HG02642 (cell line): ENCODE measurements around the gene RNF151.
A peak's percentile ranks its signal among the peaks of the same experiment; 100 is the strongest.
"Not testable (repeated sequence)": the region's sequence is repeated elsewhere in the genome, so short reads cannot be mapped to it uniquely, and the experiment has no call there.

Source experiments
- ATAC-seq: cut with Tn5 transposase; IDR thresholded peaks from one replicate; pipeline ENCODE4 v1.9.1; 2021; ENCODE audit warnings: mild to moderate bottlenecking; ENCODE audit not compliant: unreplicated experiment, poor library complexity

RNF151 gene

GRCh38 chr16:1966460-1966859 is at the start of gene RNF151:
Gene RNF151, plus strand, starts transcription at chr16:1966856. Its CDS starts 26 bp downstream, at chr16:1966882.
- ATAC-seq, result no peak

GRCh38 chr16:1917056-1917664 is 49.5 kb upstream of the RNF151 start:
- no peak for ATAC-seq

GRCh38 chr16:1917665-1918350 is 48.8 kb upstream of the RNF151 start:
- ATAC-seq, result no peak

DNA sequence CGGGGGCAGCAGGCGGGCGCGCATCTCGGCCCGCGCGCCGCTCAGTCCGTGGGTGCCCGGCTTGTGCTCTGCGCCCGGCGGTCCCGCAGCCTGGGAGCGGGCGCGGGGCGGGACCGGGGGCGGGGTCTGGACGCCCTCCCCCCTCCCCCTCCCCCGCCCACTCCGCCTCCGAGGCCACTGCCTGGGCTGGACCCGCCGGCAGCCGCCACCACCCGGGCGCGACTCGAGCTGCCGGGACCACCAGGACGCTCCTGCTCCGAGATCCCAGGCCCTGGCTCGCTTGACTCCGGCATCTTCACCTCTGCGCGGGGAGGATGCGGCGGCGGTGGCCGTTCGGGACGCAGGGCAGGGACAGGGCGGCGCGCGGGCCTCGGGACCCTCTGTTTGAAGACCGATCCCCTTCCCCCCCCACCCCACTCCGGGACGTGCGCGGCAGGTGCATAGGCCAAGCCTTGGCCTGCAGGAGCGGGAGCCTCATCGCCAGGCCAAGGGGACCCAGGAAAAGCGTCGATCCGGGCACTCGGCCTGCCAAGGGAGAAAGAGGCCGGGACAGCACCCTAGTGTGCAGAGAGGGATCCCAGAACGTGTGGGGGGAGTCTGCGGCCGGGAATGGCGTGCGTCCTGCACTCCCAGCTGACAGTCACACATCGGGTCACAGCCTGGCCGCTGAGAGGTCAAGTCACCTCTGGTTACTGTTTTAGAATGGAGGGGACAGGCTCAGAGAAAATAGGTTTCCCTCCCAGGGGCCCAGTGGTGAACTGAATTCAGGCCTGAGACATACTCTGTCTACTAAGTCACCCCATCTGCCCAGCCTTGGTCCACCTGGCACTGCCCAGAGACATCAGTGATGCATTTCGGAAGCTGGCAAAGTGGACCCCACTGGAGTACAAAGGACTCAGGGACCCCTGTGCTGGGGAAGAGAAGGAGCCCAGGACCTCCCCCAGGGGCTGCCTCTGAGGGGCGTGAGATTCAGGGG is 48.0 kb upstream of the RNF151 start, which contains the start of gene HS3ST6:
TSS of gene HS3ST6 (minus strand) at position 65 of the 976 bp plus-strand sequence. CDS start 92 bp downstream, outside the sequence.
- no peak for ATAC-seq

- ATAC-seq, result no peak
These were observed 47.2 kb upstream of the RNF151 start for GRCh38 chr16:1919327-1919998.

DNA sequence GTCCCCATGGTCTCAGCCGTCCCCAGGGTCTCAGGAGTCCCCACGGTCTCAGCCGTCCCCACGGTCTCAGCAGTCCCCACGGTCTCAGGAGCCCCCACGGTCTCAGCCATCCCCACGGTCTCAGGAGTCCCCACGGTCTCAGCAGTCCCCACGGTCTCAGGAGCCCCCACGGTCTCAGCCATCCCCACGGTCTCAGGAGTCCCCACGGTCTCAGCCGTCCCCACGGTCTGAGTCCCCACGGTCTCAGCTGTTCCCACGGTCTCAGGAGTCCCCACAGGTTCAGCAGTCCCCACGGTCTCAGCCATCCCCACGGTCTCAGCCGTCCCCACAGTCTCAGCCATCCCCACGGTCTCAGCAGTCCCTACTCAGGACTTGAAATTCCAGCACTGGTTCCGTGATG is 46.5 kb upstream of the RNF151 start:
- ATAC-seq, result not testable (repeated sequence)

DNA sequence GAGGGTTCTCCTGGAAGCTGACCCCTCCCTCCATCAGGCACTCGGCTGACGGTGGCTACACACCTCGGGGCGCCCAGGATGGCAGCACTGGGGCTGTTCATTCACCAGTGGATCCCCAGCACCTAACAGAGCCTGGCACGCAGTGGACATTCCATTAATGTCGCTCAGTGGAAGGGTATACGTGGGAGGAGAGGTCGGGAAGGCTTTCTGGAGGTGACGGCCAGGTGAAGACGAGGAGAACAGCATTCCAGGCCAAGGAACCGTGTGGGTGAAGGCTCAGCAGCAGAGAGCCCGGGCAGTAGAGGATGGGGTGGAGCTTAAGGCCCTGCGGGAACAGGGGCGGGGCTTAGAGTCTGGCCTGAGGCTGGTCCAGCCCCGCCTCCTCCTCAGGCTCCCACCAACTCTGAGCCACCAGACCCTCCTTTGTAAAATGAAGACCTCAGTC is 45.9 kb upstream of the RNF151 start:
- no peak for ATAC-seq

DNA sequence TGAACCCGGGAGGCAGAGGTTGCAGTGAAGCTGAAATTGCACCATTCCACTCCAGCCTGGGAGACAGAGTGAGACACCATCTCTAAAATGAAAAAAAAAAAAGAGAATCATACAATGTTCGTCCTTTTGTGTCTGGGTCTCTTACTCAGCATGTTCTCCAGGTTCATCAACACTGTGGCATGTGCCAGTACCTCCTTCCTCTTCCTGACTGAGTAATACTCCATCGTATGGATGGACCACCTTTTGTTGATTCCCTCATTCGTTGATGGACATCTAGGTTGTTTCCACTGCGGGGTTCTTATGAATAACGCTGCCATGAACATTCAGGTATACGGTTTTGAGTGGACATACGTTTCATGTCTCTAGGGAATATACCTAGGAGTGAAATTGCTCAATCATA is 44.3 kb upstream of the RNF151 start:
- ATAC-seq, result no peak

DNA sequence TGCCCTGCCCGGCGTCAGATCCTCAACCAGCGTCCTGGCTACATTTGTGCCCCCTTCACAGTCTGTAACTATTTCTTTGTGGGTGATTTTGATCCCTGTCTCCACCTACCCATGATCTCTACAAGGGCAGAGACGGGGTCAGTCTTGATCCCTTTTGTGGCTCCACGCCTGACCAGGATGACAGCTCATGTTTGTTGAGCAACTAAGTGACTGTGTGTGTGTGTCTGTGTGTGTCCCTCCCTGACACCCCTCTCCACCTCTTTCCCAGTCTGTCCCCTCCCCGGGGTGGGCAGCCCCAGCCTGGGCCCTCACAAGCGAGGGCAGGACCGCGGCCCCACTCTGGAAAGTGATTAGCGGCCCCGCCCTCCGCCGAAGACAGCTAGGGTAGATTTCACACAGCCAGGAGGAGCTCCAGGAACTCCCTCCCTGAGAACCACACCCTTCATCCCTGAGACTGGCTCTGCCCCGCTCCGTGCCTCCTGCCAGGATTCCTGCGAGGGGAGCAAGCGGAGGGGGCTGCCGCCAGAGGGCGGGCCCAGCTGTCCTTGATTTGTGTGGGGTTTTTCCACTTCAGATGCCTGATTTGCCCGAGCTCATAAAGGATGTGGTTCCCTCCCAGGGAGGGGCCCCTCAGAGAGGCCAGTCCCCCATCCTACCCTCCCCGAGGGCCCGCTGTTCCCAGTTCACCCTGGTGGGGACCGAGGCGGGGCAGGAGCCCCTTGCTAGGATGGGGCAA is 43.2 kb upstream of the RNF151 start:
- ATAC-seq, result no peak

DNA sequence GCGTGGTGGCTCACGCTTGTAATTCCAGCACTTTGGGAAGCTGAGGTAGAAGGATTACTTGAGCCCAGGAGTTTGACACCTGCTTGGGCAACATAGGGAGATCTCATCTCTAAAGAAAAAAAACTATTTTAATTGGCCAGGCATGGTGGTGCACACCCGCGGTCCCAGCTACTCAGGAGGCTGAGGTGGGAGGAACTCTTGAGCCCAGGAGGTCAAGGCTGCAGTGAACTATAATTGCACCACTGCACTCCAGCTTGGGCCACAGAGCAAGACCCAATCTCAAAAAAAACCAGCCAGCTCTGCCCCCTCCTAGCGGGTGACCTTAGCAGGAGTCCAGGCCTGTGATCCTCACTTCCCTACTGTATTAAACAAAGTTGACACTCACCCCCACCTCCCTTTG is 42.6 kb upstream of the RNF151 start:
- no peak for ATAC-seq

GRCh38 chr16:1926271-1926670 is 40.4 kb upstream of the RNF151 start:
- ATAC-seq, result no peak

- peak; percentile 14 for ATAC-seq
These were observed 37.6 kb upstream of the RNF151 start for GRCh38 chr16:1929105-1929504.

- peak; percentile 91 for ATAC-seq
These were observed 36.9 kb upstream of the RNF151 start for GRCh38 chr16:1929578-1930337.

DNA sequence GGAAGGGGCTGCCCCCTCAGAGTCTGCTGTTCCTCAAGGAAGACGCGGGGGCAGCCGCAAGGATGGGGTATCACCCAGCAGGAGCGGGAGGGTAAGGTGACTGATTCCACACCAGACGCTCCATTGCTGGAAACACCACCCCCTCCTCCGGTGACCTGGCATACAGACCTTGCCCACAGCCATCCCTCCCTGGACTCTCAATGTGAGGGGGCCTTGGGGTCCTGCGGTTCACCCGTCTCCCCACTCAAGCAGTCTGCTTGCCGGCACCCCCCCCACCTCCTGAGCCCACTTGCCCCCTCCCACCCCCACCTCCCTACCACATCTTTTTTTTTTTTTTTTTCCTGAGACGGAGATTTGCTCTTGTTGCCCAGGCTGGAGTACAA is 36.3 kb upstream of the RNF151 start:
- no peak for ATAC-seq

DNA sequence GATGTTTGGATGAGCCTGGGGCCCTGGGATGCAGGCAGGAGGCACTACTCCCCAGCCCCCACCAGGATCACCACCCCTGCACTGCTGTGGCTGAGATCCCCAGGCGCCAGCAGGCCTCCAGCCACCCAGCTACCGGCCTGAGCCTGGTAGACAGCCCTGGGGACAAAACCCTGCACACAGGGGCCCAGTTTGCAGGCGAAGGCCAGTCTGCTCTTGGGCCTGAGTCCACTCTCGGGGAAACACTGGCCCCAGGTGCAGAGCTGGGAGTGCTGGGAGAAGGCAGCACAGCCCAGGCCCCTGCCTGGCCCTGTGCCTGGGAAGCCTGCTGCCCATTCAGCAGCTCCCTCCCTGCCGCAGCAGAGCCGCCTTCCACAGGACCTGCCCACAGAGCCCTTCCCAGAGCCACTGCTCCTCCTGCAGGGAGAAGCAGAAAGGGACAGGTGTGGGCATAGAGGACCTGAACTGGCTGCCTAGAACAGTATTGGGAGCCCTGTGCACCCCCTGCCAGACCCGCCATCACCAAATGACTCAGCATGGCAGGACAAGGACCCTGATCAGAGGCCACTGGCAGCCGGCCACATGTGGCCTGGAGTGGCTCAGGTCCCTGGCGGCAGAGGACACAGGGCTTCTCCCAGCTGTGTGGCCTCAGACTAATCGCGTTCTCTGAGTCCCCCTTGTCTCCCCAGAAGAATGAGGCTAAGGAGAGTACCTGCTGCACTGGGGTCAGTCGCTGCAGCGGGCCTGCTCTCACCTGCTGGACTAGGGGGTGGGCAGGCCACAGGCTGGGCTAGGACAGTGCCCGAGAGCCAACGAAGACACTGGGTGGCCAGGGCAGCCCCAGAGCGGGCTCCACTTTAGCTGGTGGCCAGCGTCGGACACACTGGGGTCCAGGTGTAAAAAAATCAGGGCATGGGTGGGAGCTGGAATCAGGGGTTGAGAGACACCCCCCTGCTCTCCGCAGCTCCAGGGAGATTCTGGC is 34.3 kb upstream of the RNF151 start:
- no peak for ATAC-seq

DNA sequence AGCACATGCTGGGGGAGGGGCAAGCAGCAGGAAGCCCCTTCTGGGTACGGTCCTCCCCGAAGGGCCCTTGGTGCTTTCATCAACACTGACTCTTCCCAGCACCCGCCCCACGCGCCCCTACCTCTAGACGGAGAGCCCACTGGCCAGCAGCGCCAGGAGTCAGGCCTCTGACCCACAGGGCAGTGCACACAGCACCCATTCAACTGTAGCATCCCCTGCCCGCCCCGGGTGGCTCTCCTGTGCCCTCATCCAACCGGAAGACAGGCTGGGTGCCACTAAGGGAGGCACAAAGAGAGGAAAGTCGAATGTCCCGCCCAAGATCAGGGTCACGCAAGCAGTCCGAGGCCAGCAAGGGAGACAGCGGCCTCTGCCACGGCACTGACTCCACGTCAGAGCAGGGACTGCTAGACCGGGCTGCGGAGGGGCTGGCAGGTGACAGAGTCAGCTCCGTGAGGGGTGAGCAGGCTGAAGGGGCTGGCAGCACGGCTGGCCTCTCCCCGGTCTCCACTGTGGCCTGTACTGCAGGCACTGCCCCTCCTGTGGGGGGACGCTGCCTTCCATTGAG is 33.5 kb upstream of the RNF151 start:
- ATAC-seq, result no peak

DNA sequence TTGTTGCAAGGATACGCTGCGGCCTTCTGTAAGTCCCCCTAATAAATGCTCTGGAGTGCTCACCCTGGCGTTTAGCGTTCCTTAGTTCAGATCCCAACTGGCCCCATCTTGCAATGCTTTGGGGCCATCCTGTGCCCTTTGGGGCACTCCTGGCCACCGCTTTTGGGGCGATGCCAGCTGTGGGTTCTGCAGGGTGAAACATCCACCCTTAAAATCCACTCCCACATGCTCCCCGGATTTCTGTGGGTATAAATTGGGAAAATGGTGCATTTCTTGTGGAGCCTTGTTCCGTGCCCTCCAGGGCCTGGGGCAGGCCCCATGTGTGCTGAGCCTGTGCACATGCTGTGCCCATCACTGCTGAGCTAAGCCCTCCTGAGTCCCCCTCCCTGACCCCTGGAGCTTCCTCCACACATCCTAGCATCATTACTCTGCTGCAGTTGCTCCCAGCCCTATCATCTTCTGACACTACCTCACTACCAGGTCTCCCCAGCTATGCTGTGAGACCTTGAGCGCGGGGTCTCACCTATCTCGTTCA is 29.6 kb upstream of the RNF151 start:
- no peak for ATAC-seq
